ENCODE data around the gene CTBS.
"Not testable (repeated sequence)": the region's sequence is repeated elsewhere in the genome, so short reads cannot be mapped to it uniquely, and the experiment has no call there.

The CTBS gene

GRCh38 chr1:84585803-84586202 is 11.6 kb upstream of the CTBS start:
- DNase-seq (ENCODE audit: low read depth): no peak

GRCh38 chr1:84584126-84584525 is 9.9 kb upstream of the CTBS start:
- no peak for DNase-seq (ENCODE audit: low read depth)

- no peak for DNase-seq (ENCODE audit: low read depth)
These were observed 9.4 kb upstream of the CTBS start for GRCh38 chr1:84583648-84584047.

DNA sequence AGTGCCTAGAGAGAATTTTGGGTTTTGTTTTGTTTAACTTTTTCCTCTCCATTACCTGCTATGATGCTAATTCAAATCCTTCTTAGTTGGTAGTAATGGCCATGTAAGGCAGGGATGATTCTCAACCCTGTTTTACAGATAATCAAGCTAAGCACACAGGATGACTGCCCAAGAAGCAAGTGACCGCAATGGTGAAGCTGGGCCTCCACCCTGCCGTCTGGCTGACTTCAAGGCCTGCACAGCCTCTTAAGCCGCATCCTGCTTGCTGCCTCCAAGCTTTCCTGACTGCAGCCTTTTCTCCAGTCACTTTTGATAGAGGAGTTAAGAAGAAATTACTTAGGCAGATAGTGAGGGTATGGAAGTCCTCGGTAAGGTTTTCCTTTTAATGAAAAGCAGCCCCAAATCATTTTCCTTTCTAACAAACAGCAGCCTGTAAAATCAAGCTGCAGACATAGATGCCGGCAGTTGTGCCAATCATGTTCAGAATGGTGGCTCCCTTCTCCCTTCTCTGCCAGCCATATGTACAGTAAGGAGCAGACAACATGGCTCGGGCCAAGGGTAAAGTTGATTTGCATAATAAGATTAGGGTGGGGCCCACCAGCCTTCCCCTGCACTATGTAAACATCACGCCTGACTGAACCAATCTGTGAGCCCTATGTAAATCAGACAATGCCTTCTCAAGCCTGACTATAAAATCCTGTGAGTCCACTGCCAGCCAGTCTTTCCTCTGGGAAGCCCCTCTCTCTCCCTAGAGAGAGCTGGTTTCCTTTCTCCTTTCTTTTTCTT is 8.8 kb upstream of the CTBS start:
- DNase-seq (ENCODE audit: low read depth): no peak

DNA sequence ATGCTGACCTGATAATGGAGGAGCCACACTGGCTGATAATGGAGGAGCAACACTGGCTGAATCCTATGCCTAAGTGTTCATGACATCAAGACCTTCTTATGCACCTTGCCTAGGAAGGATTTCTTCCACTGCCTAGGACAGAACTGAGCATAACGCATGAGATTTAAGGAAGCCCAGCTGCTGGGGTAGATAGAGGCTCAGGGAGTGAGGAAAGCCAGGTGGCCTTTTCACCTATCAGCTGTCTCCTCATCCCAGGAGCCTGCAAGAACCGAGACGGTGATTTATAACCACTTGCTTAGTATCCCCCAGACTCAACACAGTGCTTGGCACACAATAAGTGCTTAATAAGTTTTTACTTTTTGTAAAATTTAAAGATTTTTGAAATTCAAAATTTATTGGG is 7.4 kb upstream of the CTBS start:
- no peak for DNase-seq (ENCODE audit: low read depth)

DNA sequence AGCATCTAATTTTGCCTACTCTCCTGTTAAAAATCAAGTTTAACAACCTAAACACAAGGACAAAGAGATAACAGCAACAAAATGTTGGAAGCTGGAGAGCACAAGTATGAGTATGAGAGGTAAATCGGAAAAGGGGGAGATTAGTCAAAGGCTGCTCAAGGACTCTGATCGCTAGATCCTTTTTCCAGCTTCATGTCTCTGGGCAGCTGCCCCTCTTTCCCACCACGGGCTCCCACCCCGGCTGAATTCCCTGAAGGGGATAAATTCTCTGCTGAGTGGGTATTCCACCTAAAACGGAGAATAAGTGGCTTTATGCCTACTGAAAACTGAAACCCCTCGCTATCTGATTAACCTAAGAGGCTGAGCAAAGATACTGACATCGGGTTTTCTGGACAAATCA is 696 bp upstream of the CTBS start:
- DNase-seq (ENCODE audit: low read depth): no peak

- DNase-seq (ENCODE audit: low read depth): no peak
These were observed 716 bp downstream of the CTBS start for GRCh38 chr1:84573481-84573966.

GRCh38 chr1:84571150-84571535 is 3.1 kb downstream of the CTBS start:
- no peak for DNase-seq (ENCODE audit: low read depth)

DNA sequence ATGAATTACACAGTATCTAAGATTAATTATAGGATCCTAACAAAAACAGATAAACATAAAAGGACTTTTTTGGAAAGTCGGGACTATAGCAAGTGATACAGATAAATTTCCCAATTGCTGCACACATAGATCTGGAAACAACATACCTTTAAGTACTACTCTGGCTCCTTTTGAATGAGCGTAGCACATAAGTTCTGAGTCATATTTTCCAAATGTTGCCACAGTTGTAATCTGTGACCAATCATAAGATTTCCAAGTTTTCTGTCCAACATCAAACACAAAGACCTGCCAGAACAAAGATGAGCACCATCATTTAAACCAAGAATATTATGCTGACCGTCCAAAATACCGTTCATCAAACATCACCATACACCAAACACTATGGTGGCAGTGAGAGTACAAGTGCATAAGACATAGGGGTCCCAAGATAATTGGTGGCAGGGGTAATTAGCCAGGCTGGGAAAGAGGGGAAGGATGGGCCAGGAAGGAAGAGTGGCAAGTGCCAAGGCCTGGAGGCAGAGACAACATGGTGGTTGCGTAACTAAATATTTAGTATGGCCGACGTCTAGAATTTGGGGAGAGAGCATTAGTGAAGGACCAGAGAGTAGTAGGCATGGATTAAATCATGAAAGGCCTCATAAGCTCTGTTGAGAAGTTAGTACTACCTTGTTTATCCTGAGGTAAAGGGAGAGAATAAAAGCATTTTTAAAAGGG is 3.6 kb downstream of the CTBS start:
- no peak for DNase-seq (ENCODE audit: low read depth)

DNA sequence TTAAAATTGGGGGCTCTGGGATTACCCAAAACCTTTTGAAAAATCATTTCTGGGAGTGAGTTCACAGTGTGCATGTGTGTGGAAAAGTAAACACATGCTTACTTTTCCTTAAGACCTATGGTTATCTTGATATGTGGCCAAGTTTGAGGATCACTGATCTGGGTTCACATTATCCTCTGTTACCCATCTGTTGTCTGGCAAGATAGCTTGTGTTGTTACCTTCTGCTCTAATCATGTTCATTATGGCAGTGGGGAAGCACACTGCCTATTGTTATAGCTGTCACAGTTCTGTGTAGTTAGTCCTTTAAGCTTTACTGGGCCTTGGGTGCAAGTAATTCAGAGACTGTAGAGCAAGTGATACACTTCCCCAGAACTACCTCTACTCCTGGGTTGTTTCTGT is 5.0 kb downstream of the CTBS start:
- DNase-seq (ENCODE audit: low read depth): no peak

DNA sequence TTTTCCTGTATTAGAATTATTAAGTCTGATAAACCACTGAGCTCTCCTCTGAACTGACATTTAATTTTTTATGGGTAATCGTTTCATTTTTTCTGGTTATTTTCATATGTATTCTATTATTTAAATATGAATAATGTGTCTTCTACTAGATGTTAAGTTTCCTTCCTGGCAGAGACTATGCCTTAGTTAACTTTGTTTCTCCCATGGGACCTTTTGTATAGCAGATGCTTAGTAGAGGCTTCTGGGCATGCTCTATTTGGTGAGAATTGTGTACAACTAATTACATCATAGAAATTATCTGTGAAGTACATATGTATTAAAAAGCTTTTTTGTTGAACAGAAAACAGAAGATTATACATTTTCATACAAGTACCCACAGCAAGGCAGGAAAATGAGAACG is 23.4 kb downstream of the CTBS start:
- DNase-seq (ENCODE audit: low read depth): no peak

- no peak for DNase-seq (ENCODE audit: low read depth)
These were observed 32.6 kb downstream of the CTBS start for GRCh38 chr1:84541679-84542078.

- no peak for DNase-seq (ENCODE audit: low read depth)
These were observed 33.5 kb downstream of the CTBS start for GRCh38 chr1:84540759-84541158.

DNA sequence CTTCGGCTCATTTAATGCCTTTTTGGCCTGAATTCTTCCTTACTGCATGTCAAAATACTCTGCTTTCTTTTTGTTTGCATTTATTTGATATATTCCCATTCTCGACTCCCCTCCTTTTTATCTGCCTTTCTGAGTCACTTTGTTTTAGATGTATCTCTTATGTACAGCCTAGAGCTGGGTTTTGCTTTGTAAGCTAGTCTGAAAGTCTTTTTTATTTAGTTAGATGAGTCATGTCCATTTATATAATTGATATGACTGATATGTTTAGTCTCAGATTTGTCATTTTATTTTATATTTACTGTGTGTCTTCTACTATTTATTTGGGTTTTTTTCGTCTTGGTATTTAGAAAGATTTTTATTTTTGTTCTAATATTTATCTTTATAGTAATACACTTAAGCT is 34.3 kb downstream of the CTBS start:
- no peak for DNase-seq (ENCODE audit: low read depth)

DNA sequence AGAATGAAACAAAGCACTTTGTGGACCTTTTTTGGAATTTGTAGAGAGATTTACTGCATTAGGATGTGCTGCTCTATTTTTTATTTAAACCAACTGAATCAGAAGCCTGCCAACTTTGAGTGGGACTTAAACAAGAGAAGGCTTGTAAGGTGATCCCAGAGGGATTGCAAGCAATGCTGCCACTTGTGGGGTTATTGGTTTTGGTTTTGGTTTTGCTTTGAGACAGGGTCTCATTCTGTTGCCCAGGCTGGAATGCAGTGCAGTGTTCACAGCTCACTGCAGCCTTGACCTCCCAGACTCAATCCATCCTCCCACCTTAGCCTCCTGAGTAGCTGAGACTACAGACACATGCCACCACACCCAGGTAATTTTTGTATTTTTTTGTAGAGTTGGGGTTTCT is 35.6 kb downstream of the CTBS start:
- DNase-seq (ENCODE audit: low read depth): no peak

GRCh38 chr1:84525779-84526178 is 48.5 kb downstream of the CTBS start:
- no peak for DNase-seq (ENCODE audit: low read depth)

GRCh38 chr1:84524590-84524989 is 49.6 kb downstream of the CTBS start:
- DNase-seq (ENCODE audit: low read depth): no peak

DNA sequence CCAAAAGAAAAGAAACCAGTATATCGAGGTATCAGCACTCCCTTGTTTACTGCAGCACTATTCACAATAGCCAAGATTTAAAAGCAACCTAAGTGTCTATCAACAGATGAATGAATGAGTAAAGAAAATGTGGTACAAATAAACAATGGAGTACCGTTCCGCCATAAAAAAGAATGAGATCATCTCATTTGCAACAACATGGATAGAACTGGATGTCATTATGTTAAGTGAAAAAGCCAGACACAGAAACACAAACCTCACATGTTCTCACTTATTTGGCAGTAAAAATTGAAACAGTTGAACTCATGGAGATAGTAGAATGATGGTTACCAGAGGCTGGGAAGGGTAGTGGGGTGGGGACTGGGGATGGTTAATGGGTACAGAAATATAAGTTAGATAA is 63.6 kb downstream of the CTBS start:
- DNase-seq (ENCODE audit: low read depth): no peak

DNA sequence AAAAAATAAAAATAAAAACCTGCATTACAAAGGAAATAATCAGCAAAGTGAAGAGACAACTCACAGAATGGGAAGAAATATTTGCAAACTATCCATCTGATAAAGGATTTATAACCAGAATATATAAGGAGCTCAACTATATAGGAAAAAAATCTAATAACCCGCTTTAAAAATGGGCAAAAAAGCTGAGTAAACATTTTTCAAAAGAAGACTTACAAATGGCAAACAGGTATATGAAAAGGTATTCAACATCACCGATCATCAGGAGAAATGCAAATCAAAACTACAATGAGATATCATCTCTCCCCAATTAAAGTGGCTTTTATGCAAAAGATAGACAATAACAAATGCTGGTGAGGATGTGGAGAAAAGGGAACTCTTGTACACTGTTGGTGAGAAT is 64.1 kb downstream of the CTBS start:
- no peak for DNase-seq (ENCODE audit: low read depth)

- DNase-seq (ENCODE audit: low read depth): no peak
These were observed 65.2 kb downstream of the CTBS start for GRCh38 chr1:84509029-84509428.

GRCh38 chr1:84508510-84508909 is 65.7 kb downstream of the CTBS start:
- no peak for DNase-seq (ENCODE audit: low read depth)

- DNase-seq (ENCODE audit: low read depth): not testable (repeated sequence)
These were observed 66.4 kb downstream of the CTBS start for GRCh38 chr1:84507887-84508286.

DNA sequence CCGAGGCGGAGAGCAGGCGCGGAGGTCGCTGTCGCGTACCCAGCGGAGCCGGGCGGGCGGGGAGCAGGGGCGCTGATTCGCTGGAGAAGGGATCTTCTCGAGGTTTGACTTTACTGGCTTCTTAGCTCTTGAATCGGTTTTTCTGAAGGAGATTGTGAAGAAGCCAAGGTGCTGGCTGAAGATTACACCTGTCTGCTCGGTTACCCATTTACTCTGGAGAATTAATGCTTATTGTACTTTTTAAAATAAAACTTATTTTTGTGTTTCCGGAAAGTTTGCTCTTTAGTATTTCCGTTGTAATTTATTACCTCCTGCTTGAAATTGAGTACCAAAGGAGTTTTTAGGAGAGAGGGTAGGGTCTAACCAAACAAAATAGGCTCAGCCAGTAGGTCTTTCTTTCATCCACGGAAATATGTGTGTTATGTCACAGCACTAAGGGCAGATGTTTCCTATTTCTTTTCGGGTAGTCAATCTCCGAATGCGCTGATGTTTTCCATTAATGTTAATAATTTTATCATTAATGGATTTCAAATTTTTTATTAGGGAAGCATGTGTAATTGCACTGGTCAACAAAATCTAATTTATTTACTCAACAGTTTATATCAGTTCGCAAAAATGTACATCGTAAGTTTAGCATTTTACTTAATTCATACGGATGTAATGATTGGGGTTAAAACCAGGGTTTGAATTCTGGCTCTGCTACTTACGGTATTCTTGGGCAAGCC is 67.3 kb downstream of the CTBS start:
- DNase-seq (ENCODE audit: low read depth): no peak
